SH-SY5Y (cell line): ENCODE results near the gene SPRR1B.

Source experiments
- GATA2 ChIP-seq: IDR thresholded peaks from 2 replicates; pipeline ENCODE4 v1.6.1; 2011; ENCODE audit warnings: mild to moderate bottlenecking, low read depth, low read length
- GATA3 ChIP-seq: IDR thresholded peaks from 2 replicates; pipeline ENCODE4 v1.6.1; 2011; ENCODE audit warnings: low read depth, mild to moderate bottlenecking, low read length, moderate library complexity

Gene SPRR1B

GRCh38 chr1:153025797-153026196 is 5.2 kb upstream of the SPRR1B start:
- TF ChIP-seq GATA2 (no peak), GATA3 (no peak)

GRCh38 chr1:153028766-153029165 is 2.2 kb upstream of the SPRR1B start:
- no peak for TF ChIP-seq GATA2
- TF ChIP-seq GATA3: no peak

DNA sequence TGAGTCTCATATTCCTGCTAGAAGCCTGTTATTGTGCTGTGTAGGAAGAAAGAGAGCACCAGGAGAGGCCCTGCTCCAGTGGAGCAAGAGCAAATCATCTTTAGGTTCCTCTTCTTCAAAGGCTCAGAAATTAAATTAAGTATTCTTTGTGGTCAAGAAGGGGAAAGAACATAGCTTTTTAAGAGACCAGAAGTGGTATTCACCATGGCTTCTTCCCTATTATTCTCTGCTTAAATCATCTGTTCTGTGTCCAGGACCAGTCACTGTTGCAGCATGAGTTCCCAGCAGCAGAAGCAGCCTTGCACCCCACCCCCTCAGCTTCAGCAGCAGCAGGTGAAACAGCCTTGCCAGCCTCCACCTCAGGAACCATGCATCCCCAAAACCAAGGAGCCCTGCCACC is 1.1 kb downstream of the SPRR1B start:
- TF ChIP-seq GATA2 (no peak), GATA3 (no peak)

- TF ChIP-seq GATA3 (no peak), GATA2 (no peak)
Observed at GRCh38 chr1:153032677-153033308, 1.8 kb downstream of the SPRR1B start.

- no peak for TF ChIP-seq GATA3
Observed at GRCh38 chr1:153035211-153035610, 4.2 kb downstream of the SPRR1B start.

DNA sequence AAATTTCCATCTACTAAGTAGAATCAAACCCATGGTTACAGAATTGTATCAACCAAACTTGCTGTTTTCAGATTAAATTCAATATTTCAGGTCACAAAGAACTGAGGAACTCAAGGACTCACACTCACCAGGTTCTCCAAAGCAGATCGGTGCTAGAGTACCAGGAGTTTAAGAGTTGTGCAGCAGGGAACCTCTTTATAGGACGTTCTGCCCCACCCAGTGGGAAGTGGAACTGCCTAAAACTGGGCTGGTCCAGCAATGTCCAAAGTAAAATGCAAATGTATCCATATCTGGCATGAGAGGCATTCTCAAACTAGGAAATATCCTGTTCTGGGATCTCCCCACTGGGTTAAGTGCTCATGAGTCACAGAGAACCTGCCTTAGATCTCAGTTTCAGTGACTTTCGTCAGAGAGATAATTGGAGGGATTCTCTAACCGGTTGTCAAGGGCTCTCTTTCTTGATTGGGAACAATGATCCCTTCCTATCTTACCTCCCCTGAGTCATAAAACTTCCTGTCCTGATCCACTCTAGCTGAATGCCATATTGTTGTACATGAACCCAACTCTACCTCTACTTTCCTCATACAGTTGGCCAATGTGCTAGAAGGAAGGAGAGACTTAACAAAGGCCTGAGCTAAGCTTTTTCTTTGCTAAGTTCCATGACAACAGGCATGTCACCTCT is 10.1 kb downstream of the SPRR1B start, which contains the start of gene SPRR2D:
SPRR2D (minus strand) TSS at position 171 of the 682 bp plus-strand sequence. CDS start 774 bp downstream, outside the sequence.
- no peak for TF ChIP-seq GATA2
- TF ChIP-seq GATA3: no peak

- no peak for TF ChIP-seq GATA2
- no peak for TF ChIP-seq GATA3
Observed at GRCh38 chr1:153049211-153049610, 18.2 kb downstream of the SPRR1B start.

GRCh38 chr1:153057375-153057774 is 26.4 kb downstream of the SPRR1B start, which contains the start of gene SPRR2A:
TSS of gene SPRR2A (minus strand) at chr1:153057512. CDS start at chr1:153056735, 777 bp downstream.
- no peak for TF ChIP-seq GATA2
- TF ChIP-seq GATA3: no peak

- TF ChIP-seq GATA3: no peak
- TF ChIP-seq GATA2: no peak
Observed at GRCh38 chr1:153058154-153058553, 27.2 kb downstream of the SPRR1B start.

DNA sequence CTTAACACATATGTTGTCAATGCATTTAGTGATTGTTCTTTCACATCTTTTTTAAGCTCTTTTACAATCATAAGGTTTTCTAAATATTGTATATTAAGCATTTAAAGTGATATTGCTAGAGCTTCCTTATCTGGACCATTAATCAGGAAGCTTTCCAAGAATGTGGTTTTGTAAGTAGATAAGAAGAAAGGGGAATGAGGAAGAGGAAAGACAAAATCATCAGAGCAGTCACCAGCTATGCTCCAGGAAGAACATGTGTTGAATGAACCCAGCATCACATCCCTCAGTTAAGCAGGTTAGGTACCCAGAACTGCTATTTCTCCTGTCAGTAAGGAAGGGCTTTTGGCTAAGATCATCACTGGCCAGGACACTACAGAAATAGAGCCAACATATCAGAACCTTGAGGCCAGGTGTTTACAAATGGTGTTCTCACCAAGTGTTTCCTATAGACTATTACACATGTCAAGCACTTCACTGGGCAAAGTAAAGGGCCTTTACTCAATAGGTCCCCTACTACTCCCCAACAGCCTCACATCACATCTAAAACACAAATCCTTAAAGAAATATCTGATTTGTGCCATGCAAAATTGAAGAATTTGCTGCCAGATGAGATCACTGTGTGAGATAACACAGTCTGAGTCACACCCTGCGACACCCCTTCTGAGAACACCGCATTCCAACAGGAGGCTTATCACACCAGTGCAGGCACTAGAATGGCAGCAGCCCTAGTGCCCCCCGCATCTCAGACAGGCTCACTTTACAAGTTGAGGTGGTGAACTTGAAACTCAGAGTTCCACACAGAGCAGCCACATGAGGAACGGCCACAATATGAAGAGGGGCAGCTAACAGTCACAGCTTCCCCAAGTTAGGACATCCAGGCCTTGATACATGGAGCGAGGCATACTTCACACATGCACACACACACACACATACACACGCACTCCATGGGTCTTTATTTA is 28.1 kb downstream of the SPRR1B start:
- TF ChIP-seq GATA3: no peak
- TF ChIP-seq GATA2: no peak

GRCh38 chr1:153070243-153070642 is 39.2 kb downstream of the SPRR1B start:
- TF ChIP-seq GATA2: no peak
- TF ChIP-seq GATA3: no peak

DNA sequence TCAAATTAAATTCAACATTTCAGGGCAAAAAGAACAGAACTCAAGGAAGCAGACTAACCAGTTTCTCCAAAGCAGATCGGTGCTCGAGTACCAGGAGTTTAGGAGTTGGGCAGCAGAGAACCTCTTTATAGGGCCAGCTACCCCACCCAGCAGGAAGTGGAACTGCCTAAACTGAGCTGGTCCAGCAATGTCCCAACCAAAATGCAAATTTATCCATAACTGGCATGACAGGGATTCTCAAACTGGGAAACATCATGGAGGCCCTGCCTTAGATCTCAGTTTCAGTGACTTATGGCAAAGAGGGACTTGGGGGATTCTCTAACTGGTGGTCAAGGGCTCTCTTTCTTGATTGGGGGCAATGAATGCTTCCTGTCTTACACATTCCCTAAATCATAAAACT is 40.5 kb downstream of the SPRR1B start, which contains the start of gene SPRR2B:
SPRR2B (minus strand) TSS at position 101 of the 400 bp plus-strand sequence. CDS start 772 bp downstream, outside the sequence.
- TF ChIP-seq GATA2: no peak
- TF ChIP-seq GATA3: no peak

GRCh38 chr1:153072806-153073726 is 42.1 kb downstream of the SPRR1B start:
- TF ChIP-seq GATA3: no peak
- no peak for TF ChIP-seq GATA2
